ENCODE results near the gene C4BPB. TPM values are rescaled to one million over a fixed set of nuclear protein-coding genes. Genes with fewer than 3 reads are reported as not detected.

C4BPB gene
- total and polyA plus RNA-seq, 2 of the 8 experiments (the other 6 are each of a cell fraction or from before 2014, with no cell fraction given), result not detected

GRCh38 chr1:207079706-207080241, 8.9 kb upstream of the C4BPB start:
- H3K27me3 ChIP-seq (replicated peaks in 1 of 4; ENCODE audit: control insufficient read depth in 3 of 4, extremely low read depth in 1 of 4, insufficient read depth in 3 of 4, low read length in 3 of 4), result no peaks in the 10 kb centered on the region
- H3K4me3 ChIP-seq (ENCODE audit: extremely low read depth in 1 of 4, insufficient read depth in 2 of 4, low read depth in 3 of 4, low read length in 4 of 4), result no peak overlapping the region
- H3K18ac ChIP-seq (ENCODE audit: extremely low read depth, low read length), result no peak overlapping the region
- no peaks in the 10 kb centered on the region for H3K23me2 ChIP-seq (ENCODE audit: low read depth, low read length)
- WGBS, 2 experiments (ENCODE audit: extremely low coverage in 1 of 2, insufficient coverage in 1 of 2, insufficient read length in 1 of 2, insufficient replicate concordance in 2 of 2, low coverage in 1 of 2, low lambda C conversion rate in 2 of 2, missing lambda C conversion rate in 1 of 2), result 83% methylated on average over 6 of the region's 6 CpGs; no CpG with 5 or more reads in 1 of the 2 experiments
- H2BK12ac ChIP-seq (ENCODE audit: low read depth, low read length), result no peak overlapping the region
- FAIRE-seq (no peak), DNase-seq (ENCODE audit: low read depth in 1 of 2, low spot score in 2 of 2) (no peak)
- no peak overlapping the region for H4K5ac ChIP-seq (ENCODE audit: insufficient read length, low read depth, low read length)
- H2BK120ac ChIP-seq (replicated peaks; ENCODE audit: low read depth, low read length), result no peak overlapping the region
- H3K23ac ChIP-seq (ENCODE audit: insufficient read length), result no peak overlapping the region
- H2BK15ac ChIP-seq (ENCODE audit: low read length), result no peak overlapping the region
- POLR2A ChIA-PET (ENCODE audit: partially characterized antibody), result interaction anchor here (0.7 to 1.2 kb wide), 2 partner anchors 13 to 21 kb away, joined by 3 read pairs; no protein-coding TSS in a partner anchor
- no peak overlapping the region for H3K9ac ChIP-seq (replicated peaks in 1 of 4; ENCODE audit: extremely low read depth in 1 of 4, low read depth in 3 of 4, low read length in 3 of 4)
- H3K4me1 ChIP-seq (replicated peaks in 1 of 4; ENCODE audit: control insufficient read depth in 3 of 4, insufficient read depth in 4 of 4, low read length in 3 of 4), result peaks cover 0 to under 1% (median 0%) of the 10 kb centered on the region in 4 experiments; a peak in 1 of 7 replicates
- H2BK5ac ChIP-seq (ENCODE audit: low read depth, low read length), result no peak overlapping the region
- H3K27ac ChIP-seq (ENCODE audit: low read depth, low read length), result no peak overlapping the region
- no peak overlapping the region for H2AK5ac ChIP-seq (ENCODE audit: low read depth, low read length)
- no peaks in the 10 kb centered on the region for H3K79me1 ChIP-seq (ENCODE audit: low read depth, low read length)
- H3K56ac ChIP-seq (replicated peaks; ENCODE audit: insufficient read length, low read depth, low read length), result no peak overlapping the region
- H3K36me3 ChIP-seq (ENCODE audit: control insufficient read depth in 2 of 4, insufficient read depth in 4 of 4, low read length in 3 of 4), result peaks cover 0 to 4% (median 0%) of the 10 kb centered on the region in 4 experiments; a peak in 1 of 8 replicates
- no peak overlapping the region for H3K4me2 ChIP-seq (ENCODE audit: insufficient read depth in 1 of 2, low read depth in 2 of 2, low read length in 2 of 2)
- H3K9me3 ChIP-seq (ENCODE audit: insufficient read depth in 2 of 2, low read depth in 1 of 2, low read length in 1 of 2), result no peaks in the 10 kb centered on the region
- H3K4ac ChIP-seq (replicated peaks; ENCODE audit: insufficient read length, low read depth, low read length), result no peak overlapping the region
- H3K14ac ChIP-seq (ENCODE audit: insufficient read length), result no peak overlapping the region
- CTCF ChIA-PET (ENCODE audit: partially characterized antibody), result interaction anchor here (0.8 to 2.6 kb wide), 15 partner anchors 12 to 420 kb away, joined by 3 to 12 read pairs (median 3); partner anchors contain the start of gene PFKFB2
- H2BK20ac ChIP-seq (ENCODE audit: low read length), result no peak overlapping the region
- no peak overlapping the region for H4K8ac ChIP-seq (ENCODE audit: extremely low read depth, insufficient read depth, low read length)
- no peak overlapping the region for H4K91ac ChIP-seq (replicated peaks; ENCODE audit: insufficient read length, low read length)
- H3K79me2 ChIP-seq (ENCODE audit: control insufficient read depth in 1 of 2, insufficient read depth in 2 of 2, low read length in 2 of 2), result no peaks in the 10 kb centered on the region
- no peaks in the 10 kb centered on the region for H4K20me1 ChIP-seq (replicated peaks in 1 of 2; ENCODE audit: control insufficient read depth in 1 of 2, insufficient read depth in 2 of 2, low read length in 2 of 2)
- no peak overlapping the region for H2AFZ ChIP-seq (ENCODE audit: low read length)
- TF ChIP-seq CEBPB (IDR thresholded peaks at IDR 0.05; ENCODE audit: low read depth, low read length) (no peak), RNF2 (IDR thresholded peaks at IDR 0.05; ENCODE audit: borderline replicate concordance, low read depth, low read length, missing control alignments, poor library complexity, severe bottlenecking) (no peak), CTCF (IDR thresholded peaks at IDR 0.05; ENCODE audit: control extremely low read depth in 1 of 3, insufficient read depth in 1 of 3, low read depth in 1 of 3, low read length in 3 of 3) (no peak), SIX5 (IDR thresholded peaks at IDR 0.05; ENCODE audit: low read depth, low read length) (no peak), NRF1 (IDR thresholded peaks at IDR 0.05; ENCODE audit: low read depth, low read length) (no peak), RFX5 (IDR thresholded peaks at IDR 0.05; ENCODE audit: borderline replicate concordance, low read depth, low read length) (no peak), KDM4A (IDR thresholded peaks at IDR 0.05; ENCODE audit: low read depth, low read length, severe bottlenecking) (no peak), POLR2AphosphoS5 (IDR thresholded peaks at IDR 0.05; ENCODE audit: low read depth, low read length) (no peak), CREB1 (IDR thresholded peaks at IDR 0.05) (no peak), TAF7 (optimal IDR thresholded peaks at IDR 0.05; ENCODE audit: borderline replicate concordance, low read depth, low read length) (no peak), BACH1 (IDR thresholded peaks at IDR 0.05; ENCODE audit: low read length) (no peak)

Data from H1 (cell line).